Ovary (tissue), 3 donors: ENCODE results near the gene CENPN.

Experiments used
- CTCF ChIP-seq, 3 donors: fragments of 450-650 bp in 2 of 3; fragments of 200-600 bp in 1 of 3; IDR thresholded peaks; one replicate each; pipeline versions ENCODE4 v1.5.1 to v1.8.0; 2016 to 2022; ENCODE audit warnings: antibody characterized with exemption in 3 of 3, mild to moderate bottlenecking in 1 of 3
- POLR2A ChIP-seq: fragments of 450-650 bp; IDR thresholded peaks from one replicate; pipeline ENCODE4 v1.6.1; 2017; ENCODE audit warnings: antibody characterized with exemption, mild to moderate bottlenecking, moderate library complexity
- donor health status: DM: no; HTN: no; CAD: no.

- no peak for TF ChIP-seq CTCF (IDR thresholded peaks at IDR 0.05)
- no peak for TF ChIP-seq POLR2A
Measured at GRCh38 chr16:81035975-81036750, 29.1 kb downstream of the CENPN start.
